Measurements from ENCODE around the gene CEMIP2. TPM values are rescaled to one million over a fixed set of nuclear protein-coding genes. Genes with fewer than 3 reads are reported as not detected.

The CEMIP2 gene
- total RNA-seq, 1 donor: 27.3 TPM

DNA sequence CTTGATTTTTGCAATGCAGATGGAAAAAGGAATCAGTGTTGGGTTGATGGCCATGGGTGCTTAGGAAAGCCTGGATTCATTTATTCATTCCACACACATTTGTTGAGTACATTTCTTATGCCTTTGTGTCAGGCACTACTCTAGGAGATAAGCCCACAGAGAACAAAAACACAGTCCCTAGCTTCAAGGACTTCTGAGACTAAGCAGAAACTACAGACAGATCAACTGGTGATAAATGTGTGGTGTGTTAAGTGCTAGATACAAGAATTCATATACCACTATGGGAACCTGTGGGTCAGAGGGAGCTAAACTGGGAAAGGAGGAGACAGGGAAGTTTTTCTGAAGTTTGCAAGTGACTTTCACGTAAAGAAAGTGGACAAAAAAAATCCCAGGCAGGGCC is 119.9 kb downstream of the CEMIP2 start:
- TF ChIP-seq, protein P1, sequence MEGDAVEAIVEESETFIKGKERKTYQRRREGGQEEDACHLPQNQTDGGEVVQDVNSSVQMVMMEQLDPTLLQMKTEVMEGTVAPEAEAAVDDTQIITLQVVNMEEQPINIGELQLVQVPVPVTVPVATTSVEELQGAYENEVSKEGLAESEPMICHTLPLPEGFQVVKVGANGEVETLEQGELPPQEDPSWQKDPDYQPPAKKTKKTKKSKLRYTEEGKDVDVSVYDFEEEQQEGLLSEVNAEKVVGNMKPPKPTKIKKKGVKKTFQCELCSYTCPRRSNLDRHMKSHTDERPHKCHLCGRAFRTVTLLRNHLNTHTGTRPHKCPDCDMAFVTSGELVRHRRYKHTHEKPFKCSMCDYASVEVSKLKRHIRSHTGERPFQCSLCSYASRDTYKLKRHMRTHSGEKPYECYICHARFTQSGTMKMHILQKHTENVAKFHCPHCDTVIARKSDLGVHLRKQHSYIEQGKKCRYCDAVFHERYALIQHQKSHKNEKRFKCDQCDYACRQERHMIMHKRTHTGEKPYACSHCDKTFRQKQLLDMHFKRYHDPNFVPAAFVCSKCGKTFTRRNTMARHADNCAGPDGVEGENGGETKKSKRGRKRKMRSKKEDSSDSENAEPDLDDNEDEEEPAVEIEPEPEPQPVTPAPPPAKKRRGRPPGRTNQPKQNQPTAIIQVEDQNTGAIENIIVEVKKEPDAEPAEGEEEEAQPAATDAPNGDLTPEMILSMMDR (IDR thresholded peaks at IDR 0.05; ENCODE audit: insufficient read depth, low read length): no peak

DNA sequence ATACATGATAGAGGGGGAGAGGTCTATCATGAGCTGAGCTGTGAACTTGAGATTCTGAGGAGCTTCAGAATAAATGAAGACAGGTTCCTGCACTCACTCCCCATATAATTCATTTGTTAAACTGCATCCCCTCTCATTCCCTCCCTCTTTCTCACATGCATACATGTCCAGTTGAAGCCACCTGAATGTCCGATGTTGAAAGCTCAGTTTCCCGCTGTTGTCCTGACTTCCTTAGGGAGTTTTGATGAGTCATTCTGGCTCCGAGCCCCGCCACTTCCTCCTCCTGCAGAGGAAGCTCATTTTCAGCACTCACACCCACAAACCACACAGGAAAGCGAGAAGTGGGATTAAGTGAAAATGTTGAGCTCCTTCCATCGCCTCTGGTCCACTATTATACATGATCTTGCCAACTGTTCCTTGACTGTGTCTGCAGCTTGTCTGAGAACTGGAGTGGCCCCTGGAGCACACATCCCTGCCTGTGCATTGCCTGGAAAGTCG is 121.2 kb downstream of the CEMIP2 start:
- no peak overlapping the region for H3K4me3 ChIP-seq (ENCODE audit: low read depth, low read length)
- DNase-seq (ENCODE audit: low read depth): peak; percentile 69
- TF ChIP-seq, protein P1 (IDR thresholded peaks at IDR 0.05; ENCODE audit: insufficient read depth, low read length): no peak

More for the DNA sequence above, 119.9 kb downstream of the CEMIP2 start:
- no peak for DNase-seq (ENCODE audit: low read depth)
- H3K4me3 ChIP-seq (ENCODE audit: low read depth, low read length): no peak overlapping the region

DNA sequence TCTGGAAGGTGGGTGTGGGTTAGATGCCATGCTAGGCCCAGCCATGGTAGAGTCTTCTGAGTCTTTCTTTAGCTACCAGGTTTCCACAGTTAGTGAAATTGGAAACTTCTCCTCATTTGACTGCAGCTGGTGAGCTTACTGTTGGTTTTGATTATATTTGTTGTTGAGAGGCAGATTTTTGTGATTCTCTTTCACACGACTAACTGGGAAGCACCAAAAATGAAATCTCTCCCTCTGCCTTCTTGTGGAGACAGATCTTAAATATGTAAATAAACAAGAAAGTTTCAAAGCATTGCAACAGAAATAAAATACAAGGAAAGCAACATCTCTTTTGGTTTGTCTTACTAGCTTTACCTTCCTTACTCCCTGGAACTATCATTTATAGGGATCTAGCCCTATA is 122.2 kb downstream of the CEMIP2 start:
- H3K4me3 ChIP-seq (ENCODE audit: low read depth, low read length): no peak overlapping the region
- TF ChIP-seq, protein P1 (IDR thresholded peaks at IDR 0.05; ENCODE audit: insufficient read depth, low read length): no peak
- no peak for DNase-seq (ENCODE audit: low read depth)

DNA sequence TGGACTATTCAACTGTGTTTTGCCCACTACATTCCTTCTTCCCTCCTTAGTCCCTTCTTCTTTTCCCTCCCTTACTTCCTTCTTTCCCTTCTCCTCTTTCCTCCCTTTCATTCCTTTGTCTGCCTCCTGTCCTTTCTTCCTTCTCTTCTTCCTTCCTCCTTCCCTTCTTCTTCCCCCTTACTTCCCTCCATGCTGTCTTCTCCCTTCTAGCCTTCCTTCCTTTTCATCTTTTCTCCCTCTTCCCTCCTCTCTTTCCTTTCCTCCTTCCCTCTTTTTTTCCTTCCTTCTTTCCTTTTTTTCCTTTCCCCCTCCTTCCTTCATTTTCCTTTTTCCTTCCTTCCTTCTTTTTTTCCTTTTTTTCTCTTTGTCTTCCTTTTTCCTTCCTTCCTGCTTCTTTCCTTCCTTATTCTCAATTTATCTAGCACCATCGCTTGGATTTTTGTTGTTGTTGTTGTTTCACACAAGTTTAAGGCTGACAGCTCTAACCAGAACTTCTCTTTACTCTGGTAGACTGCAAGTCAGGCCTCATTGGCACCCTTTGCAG is 123.4 kb downstream of the CEMIP2 start:
- no peak overlapping the region for H3K4me3 ChIP-seq (ENCODE audit: low read depth, low read length)
- TF ChIP-seq, protein P1 (IDR thresholded peaks at IDR 0.05; ENCODE audit: insufficient read depth, low read length): no peak
- DNase-seq (ENCODE audit: low read depth): no peak

DNA sequence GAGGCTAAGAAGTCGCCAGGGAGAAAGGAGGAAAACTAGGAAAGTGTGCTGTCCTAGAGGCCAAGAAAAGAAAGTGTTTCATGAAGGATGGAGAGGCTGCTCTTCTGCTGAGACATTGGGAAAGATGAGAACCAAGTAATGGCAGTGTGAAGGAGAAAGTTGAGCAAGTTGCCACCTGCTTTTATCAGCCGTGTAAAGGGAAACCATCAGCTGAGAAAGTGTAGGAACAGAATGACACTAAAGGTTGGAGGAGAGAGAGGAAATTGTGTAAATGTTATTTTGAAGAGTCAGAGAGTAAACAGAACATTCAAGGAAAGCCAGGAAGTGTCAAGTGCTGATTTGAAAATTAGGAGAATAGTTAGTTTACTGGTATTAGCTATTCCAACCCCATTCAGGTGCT is 125.0 kb downstream of the CEMIP2 start:
- DNase-seq (ENCODE audit: low read depth): no peak
- TF ChIP-seq, protein P1 (IDR thresholded peaks at IDR 0.05; ENCODE audit: insufficient read depth, low read length): no peak
- no peak overlapping the region for H3K4me3 ChIP-seq (ENCODE audit: low read depth, low read length)

DNA sequence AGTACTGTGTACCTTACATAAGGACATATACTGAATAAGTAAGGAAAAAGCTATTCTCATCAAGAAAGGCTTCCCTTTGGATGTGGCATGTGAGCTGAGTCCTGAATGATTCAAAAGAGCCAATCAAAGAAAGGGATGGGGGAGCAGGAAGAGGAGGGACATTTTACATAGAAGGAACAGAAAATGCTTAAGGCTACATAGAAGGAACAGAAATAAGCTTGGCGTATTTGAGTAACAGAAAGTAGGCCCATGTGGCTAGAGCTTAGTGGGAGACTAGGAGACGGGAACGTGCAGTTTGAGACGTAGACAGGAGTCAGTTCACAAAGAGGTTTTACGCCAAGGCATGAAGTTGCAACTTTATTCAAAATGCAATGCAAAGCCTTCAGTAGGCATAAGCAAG is 126.3 kb downstream of the CEMIP2 start:
- DNase-seq (ENCODE audit: low read depth): no peak
- TF ChIP-seq, protein P1 (IDR thresholded peaks at IDR 0.05; ENCODE audit: insufficient read depth, low read length): no peak
- H3K4me3 ChIP-seq (ENCODE audit: low read depth, low read length): no peak overlapping the region

DNA sequence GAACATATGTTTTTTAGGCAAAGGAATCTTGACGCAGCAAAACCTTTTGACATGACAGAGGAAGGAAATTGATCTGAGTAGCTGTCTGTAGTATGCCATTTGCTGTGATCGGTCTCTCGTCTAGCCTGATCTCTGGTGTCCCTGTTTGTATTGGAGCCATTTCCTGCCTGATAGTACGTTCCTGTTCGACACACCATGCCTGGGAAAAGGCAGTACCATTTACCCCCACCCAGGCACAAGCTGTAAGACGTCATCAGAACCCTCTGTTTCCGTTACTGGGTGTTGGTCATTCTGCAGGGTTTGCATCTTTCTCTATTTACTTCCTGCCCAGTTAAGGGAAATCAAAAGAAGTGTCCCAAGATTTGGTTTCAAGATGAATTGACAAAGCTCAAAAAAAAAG is 129.7 kb downstream of the CEMIP2 start:
- DNase-seq (ENCODE audit: low read depth): no peak
- TF ChIP-seq, protein P1 (IDR thresholded peaks at IDR 0.05; ENCODE audit: insufficient read depth, low read length): no peak
- H3K4me3 ChIP-seq (ENCODE audit: low read depth, low read length): no peak overlapping the region
